Measurements from ENCODE around the gene CNTN4.

Gene CNTN4

GRCh38 chr3:3053974-3054373, 955.3 kb downstream of the CNTN4 start:
- H3K9me3 ChIP-seq (replicated peaks in 1 of 2; ENCODE audit: control insufficient read depth in 2 of 2, insufficient read depth in 1 of 2, low read depth in 1 of 2, low read length in 2 of 2), result no peaks in the 10 kb centered on the region
- H2BK12ac ChIP-seq (ENCODE audit: low read length), result no peak overlapping the region
- no peak overlapping the region for H2BK120ac ChIP-seq (ENCODE audit: low read depth, low read length)
- H3K14ac ChIP-seq (ENCODE audit: low read length), result no peak overlapping the region
- no peak overlapping the region for H3K4me3 ChIP-seq (ENCODE audit: low read length in 2 of 2)
- no peak overlapping the region for H2AFZ ChIP-seq (ENCODE audit: low read length)
- H3K27ac ChIP-seq (replicated peaks; ENCODE audit: low read length), result no peak overlapping the region
- no peaks in the 10 kb centered on the region for H3K36me3 ChIP-seq (replicated peaks in 1 of 2; ENCODE audit: control insufficient read depth in 2 of 2, insufficient read depth in 2 of 2, low read length in 2 of 2)
- no peaks in the 10 kb centered on the region for H3K27me3 ChIP-seq (ENCODE audit: control insufficient read depth in 3 of 3, insufficient read depth in 3 of 3, low read depth in 1 of 3, low read length in 3 of 3)
- H4K8ac ChIP-seq (ENCODE audit: low read depth, low read length), result no peak overlapping the region
- no CpG with 5 or more reads among the region's 4 CpGs for WGBS, 2 donors (ENCODE audit: extremely low coverage in 2 of 2, insufficient read length in 2 of 2, insufficient replicate concordance in 1 of 2)
- no peak overlapping the region for H4K91ac ChIP-seq (ENCODE audit: low read depth, low read length, poor library complexity)
- no peak overlapping the region for H3K9ac ChIP-seq (ENCODE audit: low read depth, low read length, poor library complexity)
- H3K79me1 ChIP-seq (ENCODE audit: low read depth, low read length), result no peaks in the 10 kb centered on the region
- no peak overlapping the region for H2BK15ac ChIP-seq (ENCODE audit: low read length)
- H3K4ac ChIP-seq (ENCODE audit: low read length), result no peak overlapping the region
- no peak for DNase-seq (ENCODE audit: low spot score)
- H3K23ac ChIP-seq (ENCODE audit: low read depth, low read length, poor library complexity), result no peak overlapping the region
- no peak overlapping the region for H3K18ac ChIP-seq (ENCODE audit: low read length)
- H2BK5ac ChIP-seq (ENCODE audit: low read length), result no peak overlapping the region
- H3K4me1 ChIP-seq (ENCODE audit: control insufficient read depth in 2 of 2, insufficient read depth in 1 of 2, low read depth in 1 of 2, low read length in 2 of 2), result no peaks in the 10 kb centered on the region
- H2AK5ac ChIP-seq (ENCODE audit: low read depth, low read length), result no peak overlapping the region
- no peak overlapping the region for H3K4me2 ChIP-seq (ENCODE audit: insufficient read depth, low read length, poor library complexity, severe bottlenecking)

- DNase-seq (ENCODE audit: low spot score), result no peak
- peaks cover 0 to 5% of the 10 kb centered on the region in 2 donors for H3K4me1 ChIP-seq (ENCODE audit: control insufficient read depth in 2 of 2, insufficient read depth in 1 of 2, low read depth in 1 of 2, low read length in 2 of 2)
- H2AK5ac ChIP-seq (ENCODE audit: low read depth, low read length), result no peak overlapping the region
- H4K8ac ChIP-seq (ENCODE audit: low read depth, low read length), result no peak overlapping the region
- no peak overlapping the region for H2BK120ac ChIP-seq (ENCODE audit: low read depth, low read length)
- H3K4ac ChIP-seq (ENCODE audit: low read length), result no peak overlapping the region
- no peak overlapping the region for H2BK5ac ChIP-seq (ENCODE audit: low read length)
- H3K23ac ChIP-seq (ENCODE audit: low read depth, low read length, poor library complexity), result no peak overlapping the region
- H3K9me3 ChIP-seq (replicated peaks in 1 of 2; ENCODE audit: control insufficient read depth in 2 of 2, insufficient read depth in 1 of 2, low read depth in 1 of 2, low read length in 2 of 2), result no peaks in the 10 kb centered on the region
- no peaks in the 10 kb centered on the region for H3K27me3 ChIP-seq (ENCODE audit: control insufficient read depth in 3 of 3, insufficient read depth in 3 of 3, low read depth in 1 of 3, low read length in 3 of 3)
- H3K36me3 ChIP-seq (replicated peaks in 1 of 2; ENCODE audit: control insufficient read depth in 2 of 2, insufficient read depth in 2 of 2, low read length in 2 of 2), result no peaks in the 10 kb centered on the region
- no peak overlapping the region for H3K27ac ChIP-seq (replicated peaks; ENCODE audit: low read length)
- H3K79me1 ChIP-seq (ENCODE audit: low read depth, low read length), result no peaks in the 10 kb centered on the region
- no peak overlapping the region for H2BK12ac ChIP-seq (ENCODE audit: low read length)
- no peak overlapping the region for H3K4me3 ChIP-seq (ENCODE audit: low read length in 2 of 2)
- H3K14ac ChIP-seq (ENCODE audit: low read length), result no peak overlapping the region
- no peak overlapping the region for H4K91ac ChIP-seq (ENCODE audit: low read depth, low read length, poor library complexity)
- H2AFZ ChIP-seq (ENCODE audit: low read length), result no peak overlapping the region
- no peak overlapping the region for H3K9ac ChIP-seq (ENCODE audit: low read depth, low read length, poor library complexity)
- no peak overlapping the region for H3K18ac ChIP-seq (ENCODE audit: low read length)
- H3K4me2 ChIP-seq (ENCODE audit: insufficient read depth, low read length, poor library complexity, severe bottlenecking), result no peak overlapping the region
- no peak overlapping the region for H2BK15ac ChIP-seq (ENCODE audit: low read length)
- WGBS, 2 donors (ENCODE audit: extremely low coverage in 2 of 2, insufficient read length in 2 of 2, insufficient replicate concordance in 1 of 2), result no CpG with 5 or more reads among the region's 1 CpG
Observed at GRCh38 chr3:3059645-3060044, 961.0 kb downstream of the CNTN4 start.

- H3K4me2 ChIP-seq (ENCODE audit: insufficient read depth, low read length, poor library complexity, severe bottlenecking), result no peak overlapping the region
- H3K79me1 ChIP-seq (ENCODE audit: low read depth, low read length), result no peaks in the 10 kb centered on the region
- no peak overlapping the region for H2BK5ac ChIP-seq (ENCODE audit: low read length)
- no peak overlapping the region for H3K4ac ChIP-seq (ENCODE audit: low read length)
- H2AFZ ChIP-seq (ENCODE audit: low read length), result no peak overlapping the region
- no peak for DNase-seq (ENCODE audit: low spot score)
- no peak overlapping the region for H3K27ac ChIP-seq (replicated peaks; ENCODE audit: low read length)
- peaks cover 0 to 5% of the 10 kb centered on the region in 2 donors for H3K4me1 ChIP-seq (ENCODE audit: control insufficient read depth in 2 of 2, insufficient read depth in 1 of 2, low read depth in 1 of 2, low read length in 2 of 2)
- H2BK120ac ChIP-seq (ENCODE audit: low read depth, low read length), result no peak overlapping the region
- no peaks in the 10 kb centered on the region for H3K36me3 ChIP-seq (replicated peaks in 1 of 2; ENCODE audit: control insufficient read depth in 2 of 2, insufficient read depth in 2 of 2, low read length in 2 of 2)
- WGBS, 2 donors (ENCODE audit: extremely low coverage in 2 of 2, insufficient read length in 2 of 2, insufficient replicate concordance in 1 of 2), result no CpG with 5 or more reads among the region's 4 CpGs
- no peak overlapping the region for H4K91ac ChIP-seq (ENCODE audit: low read depth, low read length, poor library complexity)
- no peak overlapping the region for H4K8ac ChIP-seq (ENCODE audit: low read depth, low read length)
- no peak overlapping the region for H2BK12ac ChIP-seq (ENCODE audit: low read length)
- no peaks in the 10 kb centered on the region for H3K27me3 ChIP-seq (ENCODE audit: control insufficient read depth in 3 of 3, insufficient read depth in 3 of 3, low read depth in 1 of 3, low read length in 3 of 3)
- H2AK5ac ChIP-seq (ENCODE audit: low read depth, low read length), result no peak overlapping the region
- H2BK15ac ChIP-seq (ENCODE audit: low read length), result no peak overlapping the region
- H3K23ac ChIP-seq (ENCODE audit: low read depth, low read length, poor library complexity), result no peak overlapping the region
- H3K14ac ChIP-seq (ENCODE audit: low read length), result no peak overlapping the region
- no peak overlapping the region for H3K9ac ChIP-seq (ENCODE audit: low read depth, low read length, poor library complexity)
- no peak overlapping the region for H3K4me3 ChIP-seq (ENCODE audit: low read length in 2 of 2)
- H3K9me3 ChIP-seq (replicated peaks in 1 of 2; ENCODE audit: control insufficient read depth in 2 of 2, insufficient read depth in 1 of 2, low read depth in 1 of 2, low read length in 2 of 2), result no peaks in the 10 kb centered on the region
- no peak overlapping the region for H3K18ac ChIP-seq (ENCODE audit: low read length)
Observed at GRCh38 chr3:3064297-3064696, 965.6 kb downstream of the CNTN4 start.

GRCh38 chr3:3065876-3066275, 967.2 kb downstream of the CNTN4 start:
- Histone ChIP-seq H3K18ac (ENCODE audit: low read length) (no peak overlapping the region), H2BK15ac (ENCODE audit: low read length) (no peak overlapping the region), H3K9me3 (replicated peaks in 1 of 2; ENCODE audit: control insufficient read depth in 2 of 2, insufficient read depth in 1 of 2, low read depth in 1 of 2, low read length in 2 of 2) (no peaks in the 10 kb centered on the region), H2BK5ac (ENCODE audit: low read length) (no peak overlapping the region), H3K4me2 (ENCODE audit: insufficient read depth, low read length, poor library complexity, severe bottlenecking) (no peak overlapping the region), H2BK12ac (ENCODE audit: low read length) (no peak overlapping the region), H4K8ac (ENCODE audit: low read depth, low read length) (no peak overlapping the region), H3K27ac (replicated peaks; ENCODE audit: low read length) (no peak overlapping the region), H3K9ac (ENCODE audit: low read depth, low read length, poor library complexity) (no peak overlapping the region), H3K36me3 (replicated peaks in 1 of 2; ENCODE audit: control insufficient read depth in 2 of 2, insufficient read depth in 2 of 2, low read length in 2 of 2) (no peaks in the 10 kb centered on the region), H3K14ac (ENCODE audit: low read length) (no peak overlapping the region), H3K79me1 (ENCODE audit: low read depth, low read length) (no peaks in the 10 kb centered on the region), H2BK120ac (ENCODE audit: low read depth, low read length) (no peak overlapping the region), H3K4me3 (ENCODE audit: low read length in 2 of 2) (no peak overlapping the region), H3K4ac (ENCODE audit: low read length) (no peak overlapping the region), H3K23ac (ENCODE audit: low read depth, low read length, poor library complexity) (no peak overlapping the region), H2AFZ (ENCODE audit: low read length) (no peak overlapping the region), H3K27me3 (ENCODE audit: control insufficient read depth in 3 of 3, insufficient read depth in 3 of 3, low read depth in 1 of 3, low read length in 3 of 3) (no peaks in the 10 kb centered on the region), H2AK5ac (ENCODE audit: low read depth, low read length) (no peak overlapping the region), H4K91ac (ENCODE audit: low read depth, low read length, poor library complexity) (no peak overlapping the region), H3K4me1 (ENCODE audit: control insufficient read depth in 2 of 2, insufficient read depth in 1 of 2, low read depth in 1 of 2, low read length in 2 of 2) (peaks cover 0 to 4% of the 10 kb centered on the region in 2 donors)
- no peak for DNase-seq (ENCODE audit: low spot score)
- no CpG with 5 or more reads among the region's 2 CpGs for WGBS, 2 donors (ENCODE audit: extremely low coverage in 2 of 2, insufficient read length in 2 of 2, insufficient replicate concordance in 1 of 2)

Data from neuronal stem cell (in vitro differentiated cells).